K562 (cell line): ENCODE data around the gene HOXB8. TPM values are rescaled to one million over a fixed set of nuclear protein-coding genes. Genes with fewer than 3 reads are reported as not detected.

Experiments
- CREB3 ChIP-seq: fragments of 450-650 bp; conservative IDR thresholded peaks from 2 replicates; pipeline ENCODE4 v1.6.1; 2016; ENCODE audit warnings: missing genetic modification characterization, low read depth, mild to moderate bottlenecking, missing compliant biosample characterization, moderate library complexity
- KLF13 ChIP-seq: fragments of 450-650 bp; IDR thresholded peaks from 2 replicates; pipeline ENCODE4 v1.6.1; 2016; ENCODE audit warnings: missing genetic modification characterization, low read depth, mild to moderate bottlenecking, missing compliant biosample characterization, moderate library complexity, borderline replicate concordance
- LCOR ChIP-seq: sonication (generic); formaldehyde crosslinking; IDR thresholded peaks from 2 replicates; pipeline ENCODE4 v1.8.0; 2022; ENCODE audit warnings: mild to moderate bottlenecking, missing genetic modification reagents
- MED1 ChIP-seq: sonication (generic); formaldehyde crosslinking; IDR thresholded peaks from 2 replicates; pipeline ENCODE4 v1.8.1; 2023; ENCODE audit warnings: missing genetic modification reagents, borderline replicate concordance
- NRF1 ChIP-seq, 2 experiments: fragments of 450-650 bp; IDR thresholded peaks in 1 of 2; conservative IDR thresholded peaks in 1 of 2; 2 replicates each; pipeline ENCODE4 v1.6.1; 2014; ENCODE audit warnings: mild to moderate bottlenecking in 2 of 2
- PKNOX1 ChIP-seq: fragments of 450-650 bp; IDR thresholded peaks from 2 replicates; pipeline ENCODE4 v1.6.1; 2016
- PRMT5 ChIP-seq: sonication (generic); formaldehyde crosslinking; IDR thresholded peaks from 2 replicates; pipeline ENCODE4 v1.5.0; 2020; ENCODE audit warnings: missing genetic modification reagents
- TEAD4 ChIP-seq, 2 experiments: sonication (generic) in 1 of 2; formaldehyde crosslinking in 1 of 2; IDR thresholded peaks; 2 replicates each; pipeline versions ENCODE4 v1.6.1 to v1.8.0; 2012 to 2022; ENCODE audit warnings: borderline replicate concordance in 1 of 2, inconsistent platforms in 1 of 2, low read length in 1 of 2, mild to moderate bottlenecking in 1 of 2, missing genetic modification reagents in 1 of 2
- XRCC5 ChIP-seq: fragments of 200-400 bp; formaldehyde crosslinking; IDR thresholded peaks from 2 replicates; pipeline ENCODE4 v1.6.1; 2017; ENCODE audit warnings: low read depth, mild to moderate bottlenecking, low read length
- YY1 ChIP-seq, 3 experiments: IDR thresholded peaks; 2 replicates each; pipeline ENCODE4 v1.6.1; 2011; ENCODE audit warnings: low read length in 2 of 3, mild to moderate bottlenecking in 2 of 3, moderate library complexity in 2 of 3, borderline replicate concordance in 1 of 3, control low read depth in 1 of 3, low read depth in 1 of 3; ENCODE audit not compliant: insufficient read depth in 3 of 3, insufficient replicate concordance in 2 of 3, control insufficient read depth in 1 of 3, insufficient read length in 1 of 3; ENCODE audit errors: extremely low read depth in 1 of 3
- ZBED1 ChIP-seq: IDR thresholded peaks from 2 replicates; pipeline ENCODE4 v1.6.1; 2014
- ZBTB7A ChIP-seq: IDR thresholded peaks from 2 replicates; pipeline ENCODE4 v1.6.1; 2011; ENCODE audit warnings: low read depth, mild to moderate bottlenecking, low read length, moderate library complexity, borderline replicate concordance; ENCODE audit not compliant: control insufficient read depth
- ZFPM2 ChIP-seq: fragments of 250-450 bp; sonication (Bioruptor Pico); IDR thresholded peaks from 2 replicates; pipeline ENCODE4 v1.5.1; 2022; ENCODE audit warnings: mild to moderate bottlenecking
- ZFX ChIP-seq: sonication (generic); formaldehyde crosslinking; IDR thresholded peaks from 2 replicates; pipeline ENCODE4 v1.8.0; 2022; ENCODE audit warnings: mild to moderate bottlenecking, missing genetic modification reagents, moderate library complexity
- ZNF212 ChIP-seq: fragments of 450-650 bp; formaldehyde crosslinking; IDR thresholded peaks from 2 replicates; pipeline ENCODE4 v1.4.0; 2020; ENCODE audit warnings: mild to moderate bottlenecking
- ZNF277 ChIP-seq: fragments of 250-450 bp; sonication (Bioruptor Pico); IDR thresholded peaks from 2 replicates; pipeline ENCODE4 v1.8.0; 2022; ENCODE audit warnings: inconsistent platforms, mild to moderate bottlenecking, moderate library complexity, borderline replicate concordance
- ZNF395 ChIP-seq: fragments of 200-800 bp; sonication (Bioruptor generic); IDR thresholded peaks from 2 replicates; pipeline ENCODE4 v1.6.1; 2017; ENCODE audit warnings: missing genetic modification characterization, missing compliant biosample characterization
- ZNF740 ChIP-seq, 3 experiments: fragments of 200-800 bp in 1 of 3; sonication (Bioruptor generic) in 1 of 3; sonication (generic) in 1 of 3; formaldehyde crosslinking in 1 of 3; IDR thresholded peaks; 2 replicates each; pipeline versions ENCODE4 v1.6.1 to v1.8.0; 2016 to 2022; ENCODE audit warnings: mild to moderate bottlenecking in 2 of 3, missing compliant biosample characterization in 2 of 3, missing genetic modification characterization in 2 of 3, missing genetic modification reagents in 1 of 3
- ZNF785 ChIP-seq: fragments of 250-450 bp; sonication (Bioruptor Pico); IDR thresholded peaks from 2 replicates; pipeline ENCODE4 v1.4.0; 2020; ENCODE audit warnings: mild to moderate bottlenecking
- polyA plus RNA-seq, 8 experiments: library from polyadenylated mRNA; depleted of rRNA in 4 of 8; stranded (reverse) in 5 of 8; unstranded in 3 of 8; fragments of >200 nt; fragmentation: Nextera tagmentation in 2 of 8; fragmentation: Illumina TruSeq in 1 of 8; extraction: Ambion mirVana in 2 of 8; extraction: Trizol in 1 of 8; gene quantifications; 2 replicates each; pipeline versions ENCODE4 v1.2.1 to v1.2.3, GENCODE V29; 2011 to 2014; ENCODE audit warnings: inconsistent platforms in 1 of 8, missing spikeins in 1 of 8
- total RNA-seq, 7 experiments: library from RNA; depleted of rRNA in 6 of 7; stranded (reverse); fragments of >200 nt in 6 of 7; fragmentation: Illumina TruSeq in 2 of 7; extraction: Trizol in 2 of 7; gene quantifications; 2 replicates each; pipeline versions ENCODE4 v1.2.1 to v1.2.3, GENCODE V29; 2011 to 2021; ENCODE audit warnings: low replicate concordance in 1 of 7

HOXB8 gene
- total and polyA plus RNA-seq, 9 of the 15 experiments (the other 6 are each of a cell fraction or from before 2014, with no cell fraction given), result 0.52 to 23.8 (median 3.6) TPM

- TF ChIP-seq CREB3 (no peak), ZNF740 (CRISPR knock-in tag; IDR thresholded peaks at IDR 0.05) (0 out of 2 replicates have a peak, but pooled peaks have one; percentile 36), ZNF740 (tag; IDR thresholded peaks at IDR 0.05) (no peak), LCOR (CRISPR knock-in tag) (no peak), KLF13 (no peak), ZBED1 (no peak), ZNF395 (CRISPR knock-in tag) (no peak), PRMT5 (no peak), PKNOX1 (no peak), ZBTB7A (no peak; the same call in 1 of the 2 replicates), MED1 (CRISPR knock-in tag) (no peak), ZFPM2 (CRISPR knock-in tag) (no peak), YY1 (IDR thresholded peaks at IDR 0.05; ENCODE audit: borderline replicate concordance in 1 of 3, control insufficient read depth in 1 of 3, extremely low read depth in 1 of 3, insufficient read depth in 3 of 3, insufficient read length in 1 of 3, insufficient replicate concordance in 2 of 3, low read depth in 1 of 3, low read length in 2 of 3) (peak in 2 of 3 experiments; percentile 9 to 22), ZNF212 (CRISPR knock-in tag) (no peak), ZNF785 (CRISPR knock-in tag) (no peak), XRCC5 (no peak), TEAD4 (IDR thresholded peaks at IDR 0.05; ENCODE audit: low read length) (no peak; the same call in 1 of the 2 replicates), TEAD4 (CRISPR knock-in tag; IDR thresholded peaks at IDR 0.05; ENCODE audit: borderline replicate concordance) (no peak), ZFX (CRISPR knock-in tag) (peak; percentile 8; the same call in 1 of the 2 replicates), NRF1 (conservative IDR thresholded peaks at IDR 0.05 in 1 of 2, IDR thresholded peaks at IDR 0.05 in 1 of 2) (peak in 1 of 2 experiments; percentile 41; a peak in 1 of 4 replicates), ZNF277 (CRISPR knock-in tag) (no peak)
Observed at GRCh38 chr17:48576479-48577309, 38.4 kb downstream of the HOXB8 start (continued).
